ENCODE data around the gene UTP14C.

Gene UTP14C

GRCh38 chr13:52070929-52071523 lies 46.5 kb downstream of the UTP14C start:
- no peak overlapping the region for H3K4me3 ChIP-seq (ENCODE audit: low read depth, low read length)
- TF ChIP-seq CTCF (IDR thresholded peaks at IDR 0.05; ENCODE audit: control insufficient read depth, extremely low read depth, insufficient read depth), result 0 out of 2 replicates have a peak, but pooled peaks have one; percentile 6
- DNase-seq (ENCODE audit: low read depth), result no peak
